SK-N-SH treated with all-trans-retinoic acid at 6 μM for 48 hours (cell line): Measurements from ENCODE around the gene RAB35.

Experiments used
- ARNTL ChIP-seq: fragments of 450-650 bp; formaldehyde crosslinking; IDR thresholded peaks from 2 replicates; pipeline ENCODE4 v1.5.0; 2020; ENCODE audit warnings: low read depth, mild to moderate bottlenecking, moderate library complexity, borderline replicate concordance
- CSDC2 ChIP-seq: fragments of 250-450 bp; sonication (Bioruptor Pico); IDR thresholded peaks from 2 replicates; pipeline ENCODE4 v1.5.0; 2020; ENCODE audit warnings: mild to moderate bottlenecking, moderate library complexity
- CSRNP3 ChIP-seq: fragments of 250-450 bp; sonication (Bioruptor Pico); IDR thresholded peaks from 2 replicates; pipeline ENCODE4 v1.5.1; 2021; ENCODE audit warnings: mild to moderate bottlenecking, moderate library complexity
- ESRRG ChIP-seq: fragments of 250-450 bp; sonication (Bioruptor Pico); IDR thresholded peaks from 2 replicates; pipeline ENCODE4 v1.6.1; 2021; ENCODE audit warnings: mild to moderate bottlenecking
- ISL1 ChIP-seq: fragments of 250-450 bp; sonication (Bioruptor Pico); IDR thresholded peaks from 2 replicates; pipeline ENCODE4 v2.1.2; 2022; ENCODE audit warnings: mild to moderate bottlenecking, moderate library complexity
- OSR1 ChIP-seq: fragments of 250-450 bp; sonication (Bioruptor Pico); IDR thresholded peaks from 2 replicates; pipeline ENCODE4 v1.8.0; 2022; ENCODE audit warnings: moderate library complexity, mild to moderate bottlenecking, inconsistent platforms
- PATZ1 ChIP-seq: fragments of 250-450 bp; sonication (Bioruptor Pico); IDR thresholded peaks from 2 replicates; pipeline ENCODE4 v1.8.0; 2020; ENCODE audit warnings: mild to moderate bottlenecking, moderate library complexity, borderline replicate concordance
- RARB ChIP-seq: fragments of 250-450 bp; sonication (Bioruptor Pico); IDR thresholded peaks from 2 replicates; pipeline ENCODE4 v1.8.0; 2021; ENCODE audit warnings: mild to moderate bottlenecking, moderate library complexity
- ZC3H10 ChIP-seq: fragments of 250-450 bp; sonication (Bioruptor Pico); IDR thresholded peaks from 2 replicates; pipeline ENCODE4 v1.5.1; 2021; ENCODE audit warnings: mild to moderate bottlenecking, moderate library complexity
- ZFP3 ChIP-seq: fragments of 250-450 bp; sonication (Bioruptor Pico); IDR thresholded peaks from 2 replicates; pipeline ENCODE4 v1.5.0; 2020; ENCODE audit warnings: mild to moderate bottlenecking, moderate library complexity
- ZFP30 ChIP-seq: fragments of 450-650 bp; formaldehyde crosslinking; IDR thresholded peaks from 2 replicates; pipeline ENCODE4 v1.5.0; 2022; ENCODE audit warnings: mild to moderate bottlenecking, moderate library complexity
- TF ChIP-seq, protein P1 (sequence below): fragments of 250-450 bp; sonication (Bioruptor Pico); IDR thresholded peaks from 2 replicates; pipeline ENCODE4 v1.5.1; 2020; ENCODE audit warnings: low read depth, mild to moderate bottlenecking, moderate library complexity
- TF ChIP-seq, protein P2 (sequence below): fragments of 250-450 bp; sonication (Bioruptor Pico); IDR thresholded peaks from 2 replicates; pipeline ENCODE4 v1.5.0; 2020; ENCODE audit warnings: mild to moderate bottlenecking, moderate library complexity

GRCh38 chr12:120162763-120163162 lies 46.2 kb upstream of the RAB35 start:
- no peak for TF ChIP-seq CSDC2 (CRISPR knock-in tag)
- TF ChIP-seq ISL1 (CRISPR knock-in tag), result no peak
- TF ChIP-seq PATZ1 (CRISPR knock-in tag), result no peak
- TF ChIP-seq ARNTL (CRISPR knock-in tag), result no peak
- TF ChIP-seq RARB, result no peak
- no peak for TF ChIP-seq CSRNP3
- TF ChIP-seq, protein P1, sequence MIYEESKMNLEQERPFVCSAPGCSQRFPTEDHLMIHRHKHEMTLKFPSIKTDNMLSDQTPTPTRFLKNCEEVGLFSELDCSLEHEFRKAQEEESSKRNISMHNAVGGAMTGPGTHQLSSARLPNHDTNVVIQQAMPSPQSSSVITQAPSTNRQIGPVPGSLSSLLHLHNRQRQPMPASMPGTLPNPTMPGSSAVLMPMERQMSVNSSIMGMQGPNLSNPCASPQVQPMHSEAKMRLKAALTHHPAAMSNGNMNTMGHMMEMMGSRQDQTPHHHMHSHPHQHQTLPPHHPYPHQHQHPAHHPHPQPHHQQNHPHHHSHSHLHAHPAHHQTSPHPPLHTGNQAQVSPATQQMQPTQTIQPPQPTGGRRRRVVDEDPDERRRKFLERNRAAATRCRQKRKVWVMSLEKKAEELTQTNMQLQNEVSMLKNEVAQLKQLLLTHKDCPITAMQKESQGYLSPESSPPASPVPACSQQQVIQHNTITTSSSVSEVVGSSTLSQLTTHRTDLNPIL (CRISPR knock-in tag), result no peak
- no peak for TF ChIP-seq ZFP3 (CRISPR knock-in tag)
- TF ChIP-seq OSR1 (CRISPR knock-in tag), result no peak
- no peak for TF ChIP-seq ZC3H10 (CRISPR knock-in tag)
- no peak for TF ChIP-seq ESRRG
- TF ChIP-seq, protein P2, sequence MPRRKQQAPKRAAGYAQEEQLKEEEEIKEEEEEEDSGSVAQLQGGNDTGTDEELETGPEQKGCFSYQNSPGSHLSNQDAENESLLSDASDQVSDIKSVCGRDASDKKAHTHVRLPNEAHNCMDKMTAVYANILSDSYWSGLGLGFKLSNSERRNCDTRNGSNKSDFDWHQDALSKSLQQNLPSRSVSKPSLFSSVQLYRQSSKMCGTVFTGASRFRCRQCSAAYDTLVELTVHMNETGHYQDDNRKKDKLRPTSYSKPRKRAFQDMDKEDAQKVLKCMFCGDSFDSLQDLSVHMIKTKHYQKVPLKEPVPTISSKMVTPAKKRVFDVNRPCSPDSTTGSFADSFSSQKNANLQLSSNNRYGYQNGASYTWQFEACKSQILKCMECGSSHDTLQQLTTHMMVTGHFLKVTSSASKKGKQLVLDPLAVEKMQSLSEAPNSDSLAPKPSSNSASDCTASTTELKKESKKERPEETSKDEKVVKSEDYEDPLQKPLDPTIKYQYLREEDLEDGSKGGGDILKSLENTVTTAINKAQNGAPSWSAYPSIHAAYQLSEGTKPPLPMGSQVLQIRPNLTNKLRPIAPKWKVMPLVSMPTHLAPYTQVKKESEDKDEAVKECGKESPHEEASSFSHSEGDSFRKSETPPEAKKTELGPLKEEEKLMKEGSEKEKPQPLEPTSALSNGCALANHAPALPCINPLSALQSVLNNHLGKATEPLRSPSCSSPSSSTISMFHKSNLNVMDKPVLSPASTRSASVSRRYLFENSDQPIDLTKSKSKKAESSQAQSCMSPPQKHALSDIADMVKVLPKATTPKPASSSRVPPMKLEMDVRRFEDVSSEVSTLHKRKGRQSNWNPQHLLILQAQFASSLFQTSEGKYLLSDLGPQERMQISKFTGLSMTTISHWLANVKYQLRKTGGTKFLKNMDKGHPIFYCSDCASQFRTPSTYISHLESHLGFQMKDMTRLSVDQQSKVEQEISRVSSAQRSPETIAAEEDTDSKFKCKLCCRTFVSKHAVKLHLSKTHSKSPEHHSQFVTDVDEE (CRISPR knock-in tag), result no peak
- TF ChIP-seq ZFP30 (CRISPR knock-in tag), result no peak
